H1 (cell line): ENCODE measurements around the gene ASTN2. TPM values are rescaled to one million over a fixed set of nuclear protein-coding genes. Genes with fewer than 3 reads are reported as not detected.

ENCODE experiments used
- SP4 ChIP-seq: IDR thresholded peaks from 2 replicates; pipeline ENCODE4 v1.6.1; 2012; ENCODE audit warnings: low read length, inconsistent platforms
- polyA plus RNA-seq, 7 experiments: library from polyadenylated mRNA; depleted of rRNA in 3 of 7; stranded (reverse) in 5 of 7; unstranded in 2 of 7; fragments of >200 nt in 5 of 7; fragments of 200-250 nt in 2 of 7; gene quantifications; 1 replicate in 5 of 7; 2 replicates in 1 of 7; 4 replicates in 1 of 7; pipeline versions ENCODE4 v1.2.1 to v1.2.3, GENCODE V29; 2011 to 2013; ENCODE audit warnings: missing spikeins in 2 of 7, mixed read lengths in 2 of 7
- total RNA-seq: library from RNA; stranded (reverse); fragmentation: NEBNext Ultra II Directional; extraction: Animal tissue kit (Norgen Biotek cat#: 25700); gene quantifications from 2 replicates; pipeline ENCODE4 v1.2.1, GENCODE V29; 2021
- TF ChIP-seq, protein P1 (sequence below), 3 experiments: IDR thresholded peaks; 1 replicate in 2 of 3; 2 replicates in 1 of 3; pipeline versions ENCODE4 v1.5.1 to v1.6.1; 2011; ENCODE audit warnings: low read length in 3 of 3, mild to moderate bottlenecking in 3 of 3, inconsistent platforms in 2 of 3, low read depth in 1 of 3, moderate library complexity in 1 of 3; ENCODE audit not compliant: insufficient read depth in 1 of 3; ENCODE audit errors: control extremely low read depth in 1 of 3

The ASTN2 gene
- total and polyA plus RNA-seq, 2 of the 8 experiments (the other 6 are each of a cell fraction or from before 2014, with no cell fraction given): 8.2 to 13.7 TPM

DNA sequence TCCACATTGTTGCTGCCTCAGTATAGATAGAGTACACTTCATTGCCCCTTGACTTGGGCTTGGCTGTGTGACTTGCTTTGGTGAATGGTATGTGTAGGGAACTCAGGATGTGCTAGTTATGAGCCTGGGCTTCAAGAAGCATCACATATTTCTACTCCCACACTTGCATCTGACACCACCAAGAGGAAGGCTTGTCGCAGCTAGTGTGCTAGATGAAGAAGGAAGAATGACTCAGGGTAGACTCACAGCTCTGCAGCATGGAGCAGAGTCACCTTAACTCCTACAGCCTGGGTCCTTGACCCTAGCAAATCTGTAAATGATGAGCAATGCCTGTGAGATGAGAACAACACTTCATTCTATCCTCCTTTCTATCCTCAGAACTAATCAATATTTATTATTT is 261.8 kb downstream of the ASTN2 start (continued):
- TF ChIP-seq, protein P1, sequence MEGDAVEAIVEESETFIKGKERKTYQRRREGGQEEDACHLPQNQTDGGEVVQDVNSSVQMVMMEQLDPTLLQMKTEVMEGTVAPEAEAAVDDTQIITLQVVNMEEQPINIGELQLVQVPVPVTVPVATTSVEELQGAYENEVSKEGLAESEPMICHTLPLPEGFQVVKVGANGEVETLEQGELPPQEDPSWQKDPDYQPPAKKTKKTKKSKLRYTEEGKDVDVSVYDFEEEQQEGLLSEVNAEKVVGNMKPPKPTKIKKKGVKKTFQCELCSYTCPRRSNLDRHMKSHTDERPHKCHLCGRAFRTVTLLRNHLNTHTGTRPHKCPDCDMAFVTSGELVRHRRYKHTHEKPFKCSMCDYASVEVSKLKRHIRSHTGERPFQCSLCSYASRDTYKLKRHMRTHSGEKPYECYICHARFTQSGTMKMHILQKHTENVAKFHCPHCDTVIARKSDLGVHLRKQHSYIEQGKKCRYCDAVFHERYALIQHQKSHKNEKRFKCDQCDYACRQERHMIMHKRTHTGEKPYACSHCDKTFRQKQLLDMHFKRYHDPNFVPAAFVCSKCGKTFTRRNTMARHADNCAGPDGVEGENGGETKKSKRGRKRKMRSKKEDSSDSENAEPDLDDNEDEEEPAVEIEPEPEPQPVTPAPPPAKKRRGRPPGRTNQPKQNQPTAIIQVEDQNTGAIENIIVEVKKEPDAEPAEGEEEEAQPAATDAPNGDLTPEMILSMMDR (IDR thresholded peaks at IDR 0.05; ENCODE audit: control extremely low read depth in 1 of 3, insufficient read depth in 1 of 3, low read depth in 1 of 3, low read length in 3 of 3): no peak
- no peak for TF ChIP-seq SP4
